HEK293T (cell line): ENCODE measurements around the gene NR2E1.

Source experiments
- CTCF ChIA-PET: fragments of 350-600 bp; formaldehyde crosslinking; extraction: SDS; loops from one replicate; lab custom pipeline; 2021; ENCODE audit warnings: antibody characterized with exemption, inconsistent platforms; lab: Yijun Ruan, JAX
- POLR2A ChIA-PET: fragments of 350-600 bp; formaldehyde crosslinking; extraction: SDS; loops from one replicate; lab custom pipeline; 2020; ENCODE audit warnings: antibody characterized with exemption, inconsistent platforms; lab: Yijun Ruan, JAX
- DNase-seq: peaks from one replicate; pipeline ENCODE4 v3.0.0; 2012; ENCODE audit warnings: mixed read lengths; ENCODE audit errors: extremely low spot score
- ARNT ChIP-seq: fragments of 450-650 bp; IDR thresholded peaks from 2 replicates; pipeline ENCODE4 v1.6.1; 2017; ENCODE audit warnings: mild to moderate bottlenecking
- BHLHE40 ChIP-seq: fragments of 450-650 bp; IDR thresholded peaks from 2 replicates; pipeline ENCODE4 v1.6.1; 2016; ENCODE audit warnings: mild to moderate bottlenecking, moderate library complexity, borderline replicate concordance
- CTBP1 ChIP-seq: fragments of 450-650 bp; IDR thresholded peaks from 2 replicates; pipeline ENCODE4 v1.6.1; 2016; ENCODE audit warnings: borderline replicate concordance
- ELF4 ChIP-seq: fragments of 450-650 bp; IDR thresholded peaks from 2 replicates; pipeline ENCODE4 v1.6.1; 2017; ENCODE audit warnings: antibody characterized with exemption
- FOXA1 ChIP-seq: fragments of 450-650 bp; IDR thresholded peaks from 2 replicates; pipeline ENCODE4 v1.6.1; 2016; ENCODE audit warnings: mild to moderate bottlenecking
- FOXK2 ChIP-seq: fragments of 450-650 bp; IDR thresholded peaks from 2 replicates; pipeline ENCODE4 v1.6.1; 2016; ENCODE audit warnings: mild to moderate bottlenecking
- FOXM1 ChIP-seq: fragments of 450-650 bp; IDR thresholded peaks from 2 replicates; pipeline ENCODE4 v1.6.1; 2017; ENCODE audit warnings: mild to moderate bottlenecking, borderline replicate concordance
- HDGF ChIP-seq: fragments of 450-650 bp; IDR thresholded peaks from 2 replicates; pipeline ENCODE4 v1.6.1; 2017; ENCODE audit warnings: antibody characterized with exemption, borderline replicate concordance
- L3MBTL2 ChIP-seq: fragments of 450-650 bp; conservative IDR thresholded peaks from 2 replicates; pipeline ENCODE4 v1.6.1; 2016; ENCODE audit warnings: mild to moderate bottlenecking
- LEF1 ChIP-seq: fragments of 450-650 bp; IDR thresholded peaks from 2 replicates; pipeline ENCODE4 v1.6.1; 2017; ENCODE audit warnings: mild to moderate bottlenecking, borderline replicate concordance
- NFRKB ChIP-seq: fragments of 450-650 bp; IDR thresholded peaks from 2 replicates; pipeline ENCODE4 v1.6.1; 2016; ENCODE audit warnings: mild to moderate bottlenecking, moderate library complexity
- SP1 ChIP-seq: fragments of 450-650 bp; IDR thresholded peaks from 2 replicates; pipeline ENCODE4 v1.6.1; 2017
- SUZ12 ChIP-seq: fragments of 450-650 bp; IDR thresholded peaks from 2 replicates; pipeline ENCODE4 v1.6.1; 2016; ENCODE audit warnings: mild to moderate bottlenecking
- TARDBP ChIP-seq: fragments of 450-650 bp; IDR thresholded peaks from 2 replicates; pipeline ENCODE4 v1.6.1; 2016
- ZNF384 ChIP-seq: fragments of 450-650 bp; IDR thresholded peaks from 2 replicates; pipeline ENCODE4 v1.6.1; 2016
- TF ChIP-seq, protein P1 (sequence below): fragments of 450-650 bp; IDR thresholded peaks from 2 replicates; pipeline ENCODE4 v1.6.1; 2016

Gene NR2E1

DNA sequence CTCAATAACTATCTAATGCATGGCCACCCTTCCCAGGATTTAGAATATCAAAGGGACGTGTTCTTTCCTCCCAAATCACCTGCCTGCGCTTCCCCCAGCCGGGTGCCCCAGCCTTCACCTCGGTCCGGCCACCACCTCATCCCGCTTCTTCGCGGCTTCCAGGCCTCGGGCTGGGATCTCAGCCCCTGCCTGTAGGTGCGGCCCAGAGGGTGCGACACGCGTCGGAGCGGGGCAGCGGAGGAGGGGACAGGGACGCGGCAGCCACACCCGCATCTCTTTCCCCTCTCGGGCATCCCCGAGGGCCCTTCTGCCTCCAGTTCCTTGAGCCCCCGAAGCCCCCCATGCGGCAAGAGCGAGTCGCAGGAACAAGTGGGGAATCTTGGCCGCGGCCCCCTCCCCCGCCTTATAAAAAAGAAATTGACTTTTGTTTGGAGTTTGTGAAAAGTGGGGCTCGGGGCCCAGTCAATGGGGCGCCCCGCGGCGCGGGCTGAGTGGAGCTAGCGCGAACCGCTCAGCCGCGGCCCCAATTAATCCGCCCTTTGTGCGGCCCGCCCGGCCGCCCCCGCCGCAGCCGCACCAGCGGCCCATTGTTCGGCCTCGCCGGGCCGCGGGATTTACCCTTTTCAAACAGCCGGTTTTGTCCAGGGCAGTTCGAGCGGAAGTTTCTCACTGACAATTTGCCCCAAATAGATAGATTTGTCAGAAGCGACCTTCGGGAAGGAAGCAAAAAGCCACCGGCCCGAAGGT, 8.4 kb upstream of the NR2E1 start:
- ChIA-PET POLR2A (no interaction called here), CTCF (no interaction called here)
- no peak for TF ChIP-seq SP1
- no peak for TF ChIP-seq ELF4
- no peak for TF ChIP-seq L3MBTL2
- no peak for TF ChIP-seq HDGF
- no peak for TF ChIP-seq BHLHE40
- TF ChIP-seq, protein P1, sequence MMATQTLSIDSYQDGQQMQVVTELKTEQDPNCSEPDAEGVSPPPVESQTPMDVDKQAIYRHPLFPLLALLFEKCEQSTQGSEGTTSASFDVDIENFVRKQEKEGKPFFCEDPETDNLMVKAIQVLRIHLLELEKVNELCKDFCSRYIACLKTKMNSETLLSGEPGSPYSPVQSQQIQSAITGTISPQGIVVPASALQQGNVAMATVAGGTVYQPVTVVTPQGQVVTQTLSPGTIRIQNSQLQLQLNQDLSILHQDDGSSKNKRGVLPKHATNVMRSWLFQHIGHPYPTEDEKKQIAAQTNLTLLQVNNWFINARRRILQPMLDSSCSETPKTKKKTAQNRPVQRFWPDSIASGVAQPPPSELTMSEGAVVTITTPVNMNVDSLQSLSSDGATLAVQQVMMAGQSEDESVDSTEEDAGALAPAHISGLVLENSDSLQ, result no peak
- no peak for TF ChIP-seq ZNF384
- TF ChIP-seq FOXM1, result no peak
- no peak for DNase-seq

DNA sequence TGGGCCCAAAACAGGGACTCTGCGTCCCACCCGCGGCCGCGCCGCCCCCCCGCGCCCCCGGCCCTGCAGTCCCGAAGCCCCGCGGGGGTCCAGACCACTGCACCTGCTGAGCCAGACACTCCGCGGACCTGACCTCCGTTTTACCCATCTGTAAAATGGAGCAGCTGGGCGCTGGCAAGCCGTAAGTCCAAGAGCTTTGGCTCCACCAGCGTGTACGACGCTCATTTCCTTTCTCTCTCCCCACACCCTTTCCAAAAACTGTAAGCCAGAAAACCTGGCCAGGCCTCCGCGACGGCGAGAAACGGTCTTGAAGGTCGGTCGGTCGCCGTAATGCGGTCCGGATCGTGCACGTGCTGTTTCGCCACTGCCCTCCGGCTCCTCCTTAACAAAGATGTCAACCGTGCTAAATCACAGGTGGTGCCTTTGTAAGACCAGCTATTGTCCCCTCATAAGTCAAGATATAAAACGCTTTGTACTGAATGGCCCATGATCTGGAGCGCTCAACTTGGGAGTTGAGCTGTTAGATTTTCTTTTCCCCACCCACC, 7.8 kb upstream of the NR2E1 start:
- ChIA-PET POLR2A (no interaction called here), CTCF (no interaction called here)
- no peak for DNase-seq
- TF ChIP-seq CTBP1 (no peak), BHLHE40 (no peak), FOXA1 (no peak), ARNT (no peak), FOXK2 (no peak), NFRKB (no peak), SUZ12 (no peak), SP1 (no peak), L3MBTL2 (no peak), LEF1 (no peak), ELF4 (no peak), HDGF (no peak), FOXM1 (no peak), TARDBP (no peak), ZNF384 (no peak)
- TF ChIP-seq, protein P1, result no peak

DNA sequence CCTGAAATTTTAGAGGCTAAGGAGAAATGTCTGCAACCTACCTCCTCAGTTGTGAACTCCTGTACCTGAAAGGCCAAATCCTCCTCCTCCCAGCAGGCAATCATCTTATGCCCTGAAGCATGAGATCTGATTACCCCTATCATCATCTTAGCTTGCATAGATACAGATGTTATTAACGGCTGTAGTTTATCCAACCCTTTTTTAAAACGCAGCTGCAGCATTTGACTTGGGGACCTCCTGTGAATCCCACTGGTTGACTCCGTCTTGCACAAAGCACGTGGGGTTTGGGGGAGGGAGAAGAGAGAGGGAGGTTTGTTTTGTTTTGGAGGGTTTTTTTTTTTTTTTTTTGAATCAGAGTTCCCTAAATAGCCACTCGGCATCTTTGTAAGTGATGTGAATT, 5.8 kb upstream of the NR2E1 start:
- DNase-seq, result no peak
- CTCF ChIA-PET, result no interaction called here
- TF ChIP-seq FOXM1 (no peak), HDGF (no peak), BHLHE40 (no peak), ARNT (no peak), FOXA1 (no peak), SUZ12 (no peak), FOXK2 (no peak), SP1 (no peak), CTBP1 (no peak), NFRKB (no peak), LEF1 (no peak)
- TF ChIP-seq, protein P1, result no peak
- POLR2A ChIA-PET, result no interaction called here

DNA sequence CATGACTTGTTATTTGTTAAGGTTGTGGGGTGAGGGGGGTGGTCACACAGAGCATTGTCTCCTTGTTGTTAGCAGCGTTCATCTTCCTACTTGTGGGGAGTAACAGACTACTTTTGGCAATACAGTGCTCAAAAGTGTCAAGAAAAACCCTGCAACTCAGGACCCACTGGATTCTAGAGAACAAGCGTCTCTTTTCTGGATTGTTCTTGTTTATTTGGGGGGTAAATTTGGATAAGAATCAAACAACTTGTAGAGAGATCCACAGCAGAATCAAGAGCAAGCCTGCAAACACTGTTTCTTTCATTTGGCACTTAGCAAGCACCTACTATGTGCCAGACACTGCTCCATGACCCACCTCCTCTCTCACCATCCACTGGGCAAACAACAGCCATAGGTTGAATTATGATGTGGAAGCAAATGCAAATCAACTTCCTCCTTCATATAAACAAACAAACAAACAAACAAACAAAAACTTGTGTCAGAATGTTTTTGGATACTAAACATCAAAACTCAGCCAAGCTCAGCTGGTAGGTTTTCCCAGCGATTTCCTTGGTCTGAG, 4.0 kb upstream of the NR2E1 start:
- ChIA-PET CTCF (no interaction called here), POLR2A (interaction anchor here (1.0 to 1.3 kb wide), 2 partner anchors 28 to 71 kb away, joined by 3 to 4 read pairs; no protein-coding TSS in a partner anchor)
- TF ChIP-seq CTBP1 (no peak), NFRKB (no peak), LEF1 (no peak), ZNF384 (no peak), BHLHE40 (no peak), HDGF (no peak), FOXK2 (no peak), TARDBP (no peak), L3MBTL2 (no peak), FOXA1 (no peak), ELF4 (no peak), SUZ12 (no peak), SP1 (no peak), FOXM1 (no peak), ARNT (no peak)
- TF ChIP-seq, protein P1, result no peak
- DNase-seq, result no peak

DNA sequence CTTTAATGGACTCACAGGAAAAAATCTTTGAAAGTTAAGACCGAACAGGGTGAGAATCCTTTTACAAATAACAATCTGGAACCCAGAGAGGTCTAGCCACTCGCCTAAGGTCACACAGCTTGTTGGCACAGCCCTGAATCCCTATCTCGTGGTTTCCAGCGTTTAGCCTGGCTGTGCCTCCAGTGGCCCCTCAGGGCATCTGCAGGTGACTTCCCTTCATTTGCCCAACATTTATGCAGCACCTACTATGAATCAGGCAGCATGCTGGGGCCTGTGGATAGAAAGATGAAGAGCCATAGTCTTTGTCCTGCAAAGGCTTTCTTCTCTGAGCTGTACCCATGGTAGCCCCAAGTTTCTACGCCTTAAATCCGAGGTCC, 2.6 kb upstream of the NR2E1 start:
- CTCF ChIA-PET, result no interaction called here
- no peak for TF ChIP-seq SUZ12
- no peak for TF ChIP-seq NFRKB
- no peak for TF ChIP-seq ZNF384
- TF ChIP-seq SP1, result no peak
- no peak for TF ChIP-seq TARDBP
- no peak for TF ChIP-seq FOXM1
- TF ChIP-seq L3MBTL2, result no peak
- TF ChIP-seq, protein P1, result no peak
- no peak for TF ChIP-seq FOXK2
- TF ChIP-seq HDGF, result no peak
- TF ChIP-seq CTBP1, result no peak
- no peak for TF ChIP-seq ARNT
- no peak for DNase-seq
- POLR2A ChIA-PET, result no interaction called here
